ENCODE measurements around the gene CNGB1. TPM values are rescaled to one million over a fixed set of nuclear protein-coding genes. Genes with fewer than 3 reads are reported as not detected.
"Not testable (repeated sequence)": the region's sequence is repeated elsewhere in the genome, so short reads cannot be mapped to it uniquely, and the experiment has no call there.

Gene CNGB1
- total RNA-seq, 4 donors from 2014 or later = 1.1 to 2.8 TPM; not detected in 2

DNA sequence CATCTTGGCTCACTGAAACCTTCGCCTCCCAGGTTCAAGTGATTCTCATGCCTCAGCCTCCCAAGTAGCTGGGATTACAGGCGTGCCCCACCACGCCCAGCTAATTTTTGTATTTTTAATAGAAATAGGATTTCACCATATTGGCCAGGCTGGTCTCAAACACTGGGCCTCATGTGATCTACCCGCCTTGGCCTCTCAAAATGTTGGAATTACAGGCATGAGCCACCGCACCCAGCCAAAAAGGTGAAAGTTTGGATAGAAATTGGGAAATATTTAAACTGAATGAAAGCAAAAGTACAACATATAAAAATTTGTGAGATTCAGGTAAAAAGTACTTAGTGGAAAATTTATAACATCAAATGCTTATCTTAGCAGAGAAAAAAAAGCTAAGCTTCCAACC is 115.7 kb downstream of the CNGB1 start:
- no peak for DNase-seq
- no peak for TF ChIP-seq POLR2A (IDR thresholded peaks at IDR 0.05)
- TF ChIP-seq, protein P1, sequence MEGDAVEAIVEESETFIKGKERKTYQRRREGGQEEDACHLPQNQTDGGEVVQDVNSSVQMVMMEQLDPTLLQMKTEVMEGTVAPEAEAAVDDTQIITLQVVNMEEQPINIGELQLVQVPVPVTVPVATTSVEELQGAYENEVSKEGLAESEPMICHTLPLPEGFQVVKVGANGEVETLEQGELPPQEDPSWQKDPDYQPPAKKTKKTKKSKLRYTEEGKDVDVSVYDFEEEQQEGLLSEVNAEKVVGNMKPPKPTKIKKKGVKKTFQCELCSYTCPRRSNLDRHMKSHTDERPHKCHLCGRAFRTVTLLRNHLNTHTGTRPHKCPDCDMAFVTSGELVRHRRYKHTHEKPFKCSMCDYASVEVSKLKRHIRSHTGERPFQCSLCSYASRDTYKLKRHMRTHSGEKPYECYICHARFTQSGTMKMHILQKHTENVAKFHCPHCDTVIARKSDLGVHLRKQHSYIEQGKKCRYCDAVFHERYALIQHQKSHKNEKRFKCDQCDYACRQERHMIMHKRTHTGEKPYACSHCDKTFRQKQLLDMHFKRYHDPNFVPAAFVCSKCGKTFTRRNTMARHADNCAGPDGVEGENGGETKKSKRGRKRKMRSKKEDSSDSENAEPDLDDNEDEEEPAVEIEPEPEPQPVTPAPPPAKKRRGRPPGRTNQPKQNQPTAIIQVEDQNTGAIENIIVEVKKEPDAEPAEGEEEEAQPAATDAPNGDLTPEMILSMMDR (IDR thresholded peaks at IDR 0.05) = no peak
- no peak overlapping the region for H3K27ac ChIP-seq
- H3K27me3 ChIP-seq = no peaks in the 10 kb centered on the region
- H3K9me3 ChIP-seq = no peaks in the 10 kb centered on the region
- H3K4me3 ChIP-seq = no peak overlapping the region
- peaks cover 0 to 6% (median 0%) of the 10 kb centered on the region in 4 donors for H3K4me1 ChIP-seq
- no peaks in the 10 kb centered on the region for H3K36me3 ChIP-seq

DNA sequence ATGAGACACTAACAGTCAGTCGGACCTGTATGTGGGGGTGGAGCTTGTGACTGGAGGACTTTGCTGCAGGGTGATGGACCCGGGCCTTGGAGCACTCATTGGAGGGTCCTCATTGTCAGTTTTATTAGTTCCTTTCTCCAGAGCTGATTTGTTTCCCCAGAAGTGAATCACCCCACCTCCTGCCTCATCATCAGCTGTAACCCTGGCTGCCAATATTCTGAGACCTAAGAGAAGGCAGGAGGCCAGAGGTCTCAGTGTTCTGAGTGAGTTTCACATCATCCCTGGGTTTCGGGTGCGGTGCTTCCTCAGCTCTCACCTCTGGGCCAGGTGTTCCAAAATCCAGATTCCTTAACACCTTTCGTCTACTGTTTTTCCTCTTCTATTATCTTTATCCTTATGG is 118.7 kb downstream of the CNGB1 start:
- Histone ChIP-seq H3K9me3 (no peaks in the 10 kb centered on the region), H3K27me3 (no peaks in the 10 kb centered on the region), H3K27ac (no peak overlapping the region), H3K4me1 (no peaks in the 10 kb centered on the region), H3K4me3 (no peak overlapping the region), H3K36me3 (no peaks in the 10 kb centered on the region)
- no peak for DNase-seq
- TF ChIP-seq POLR2A (IDR thresholded peaks at IDR 0.05) = no peak
- TF ChIP-seq, protein P1 (IDR thresholded peaks at IDR 0.05) = no peak

DNA sequence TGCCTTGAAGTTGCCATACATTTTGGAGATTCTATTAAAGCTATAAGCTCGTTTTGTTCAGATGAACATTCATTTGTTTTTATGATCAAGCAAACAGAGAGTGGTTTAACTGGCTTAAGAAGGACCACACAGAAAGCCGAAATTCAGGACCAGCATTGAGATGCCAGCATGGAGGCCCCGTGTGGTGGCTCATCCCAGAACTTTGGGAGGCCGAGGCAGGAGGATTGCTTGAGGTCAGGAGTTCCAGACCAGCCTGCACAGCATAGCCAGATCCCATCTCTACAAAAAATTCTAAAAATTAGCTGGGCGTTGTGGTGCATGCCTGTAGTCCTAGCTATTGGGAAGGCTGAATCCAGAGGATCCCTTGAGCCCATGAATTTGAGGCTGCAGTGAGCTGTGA is 122.7 kb downstream of the CNGB1 start:
- H3K27ac ChIP-seq = no peak overlapping the region
- DNase-seq = no peak
- H3K4me1 ChIP-seq = no peaks in the 10 kb centered on the region
- no peaks in the 10 kb centered on the region for H3K36me3 ChIP-seq
- no peak for TF ChIP-seq POLR2A (IDR thresholded peaks at IDR 0.05)
- TF ChIP-seq, protein P1 (IDR thresholded peaks at IDR 0.05) = no peak
- H3K9me3 ChIP-seq = no peaks in the 10 kb centered on the region
- H3K27me3 ChIP-seq = no peaks in the 10 kb centered on the region
- H3K4me3 ChIP-seq = no peak overlapping the region

DNA sequence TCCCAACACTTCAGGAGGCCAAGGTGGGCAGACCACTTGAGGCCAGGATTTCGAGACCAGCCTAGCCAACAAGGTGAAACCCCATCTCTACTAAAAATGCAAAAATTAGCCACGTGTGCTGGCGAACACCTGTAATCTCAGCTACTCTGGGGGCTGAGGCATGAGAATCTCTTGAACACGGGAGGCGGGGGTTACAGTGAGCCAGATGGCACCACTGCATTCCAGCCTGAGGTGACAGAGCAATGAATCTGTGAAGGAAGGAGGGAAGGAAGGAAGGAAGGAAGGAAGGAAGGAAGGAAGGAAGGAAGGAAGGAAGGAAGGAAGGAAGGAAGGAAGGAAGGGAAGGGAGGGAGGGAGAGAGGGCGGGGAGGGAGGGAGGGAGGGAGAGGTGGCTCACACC is 124.0 kb downstream of the CNGB1 start:
- H3K9me3 ChIP-seq, DNase-seq, H3K4me3 ChIP-seq, H3K27ac ChIP-seq, H3K27me3 ChIP-seq, H3K36me3 ChIP-seq, H3K4me1 ChIP-seq: not testable (repeated sequence)

DNA sequence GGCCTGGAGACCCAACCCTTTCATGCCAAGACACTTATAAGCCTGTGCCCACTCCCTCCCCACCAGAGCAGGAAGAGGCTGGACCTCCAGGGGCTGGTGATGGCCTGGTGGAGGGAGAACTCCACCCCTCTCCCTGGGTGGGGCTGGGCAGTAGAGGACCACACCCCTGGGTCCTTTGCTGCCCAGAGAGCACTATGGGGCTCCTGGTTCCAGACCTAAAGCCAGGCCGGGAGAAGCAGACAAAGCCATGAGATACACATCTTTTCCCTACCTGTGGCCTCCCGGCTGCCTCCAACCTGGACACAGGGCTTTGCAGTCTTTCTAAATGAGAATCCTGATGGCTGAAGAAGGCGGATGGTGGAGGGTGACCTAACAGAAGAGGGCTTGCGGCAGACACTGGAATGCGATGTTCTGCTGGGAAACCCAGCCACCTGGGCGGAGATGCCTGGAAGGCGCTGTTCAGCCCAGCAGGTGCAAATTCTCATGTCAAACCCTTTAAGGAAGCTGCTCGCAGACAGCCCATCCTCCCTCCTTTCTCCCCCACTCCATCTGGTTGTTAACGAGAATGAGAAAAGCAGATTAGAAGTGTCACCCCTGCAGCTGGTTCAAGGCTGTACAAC is 124.7 kb downstream of the CNGB1 start:
- Histone ChIP-seq H3K36me3 (no peaks in the 10 kb centered on the region), H3K27me3 (no peaks in the 10 kb centered on the region), H3K4me1 (no peaks in the 10 kb centered on the region), H3K27ac (no peak overlapping the region), H3K9me3 (no peaks in the 10 kb centered on the region), H3K4me3 (no peak overlapping the region)
- peak in 1 of 3 donors; percentile 31 for DNase-seq
- no peak for TF ChIP-seq POLR2A (IDR thresholded peaks at IDR 0.05)
- TF ChIP-seq, protein P1 (IDR thresholded peaks at IDR 0.05) = no peak

DNA sequence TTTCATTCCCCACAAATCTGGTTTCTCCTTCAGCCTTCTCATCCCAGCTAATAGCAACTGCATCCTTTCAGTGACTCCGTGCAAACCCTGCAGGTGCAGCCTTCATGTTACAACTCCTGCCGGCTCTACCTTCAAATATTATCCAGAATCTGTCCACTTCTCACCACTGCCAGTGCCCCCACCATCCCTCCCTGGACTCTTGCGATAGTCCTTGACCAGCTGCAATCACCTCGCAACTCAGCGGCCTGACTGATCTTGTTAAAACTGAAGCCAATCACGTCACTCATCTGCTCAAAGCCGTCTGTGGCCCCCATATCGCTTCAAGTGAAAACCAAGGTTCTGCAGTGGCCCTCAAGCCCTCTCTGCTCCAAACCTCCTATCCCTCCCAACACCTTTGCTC is 125.8 kb downstream of the CNGB1 start:
- Histone ChIP-seq H3K4me3 (no peak overlapping the region), H3K27ac (no peak overlapping the region), H3K27me3 (no peaks in the 10 kb centered on the region), H3K4me1 (no peaks in the 10 kb centered on the region), H3K36me3 (no peaks in the 10 kb centered on the region), H3K9me3 (no peaks in the 10 kb centered on the region)
- TF ChIP-seq, protein P1 (IDR thresholded peaks at IDR 0.05) = no peak
- TF ChIP-seq POLR2A (IDR thresholded peaks at IDR 0.05) = no peak
- DNase-seq = no peak

All from Peyer's patch (tissue), 4 donors.